GM19193 (cell line): Measurements from ENCODE around the gene STAB1.

ENCODE experiments used
- POLR2A ChIP-seq: IDR thresholded peaks from 4 replicates; pipeline ENCODE4 v1.6.1; 2011; ENCODE audit not compliant: insufficient read depth, insufficient read length; ENCODE audit errors: extremely low read depth

The STAB1 gene

DNA sequence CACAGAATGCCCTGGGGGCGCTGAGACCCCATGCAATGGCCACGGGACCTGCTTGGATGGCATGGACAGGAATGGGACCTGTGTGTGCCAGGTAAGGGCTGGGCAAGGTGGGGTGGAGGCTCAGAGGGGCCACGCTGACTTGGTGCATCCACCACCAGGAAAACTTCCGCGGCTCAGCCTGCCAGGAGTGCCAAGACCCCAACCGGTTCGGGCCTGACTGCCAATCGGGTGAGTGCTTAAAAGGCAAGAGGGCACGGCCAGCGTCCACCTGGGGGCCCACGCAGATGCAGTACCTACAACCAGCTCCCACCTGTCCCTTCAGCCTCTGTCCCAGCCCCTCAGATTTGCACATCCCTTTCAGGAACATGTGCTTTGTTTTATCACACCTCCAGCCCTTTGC lies 6.9 kb downstream of the STAB1 start:
- TF ChIP-seq POLR2A = no peak

DNA sequence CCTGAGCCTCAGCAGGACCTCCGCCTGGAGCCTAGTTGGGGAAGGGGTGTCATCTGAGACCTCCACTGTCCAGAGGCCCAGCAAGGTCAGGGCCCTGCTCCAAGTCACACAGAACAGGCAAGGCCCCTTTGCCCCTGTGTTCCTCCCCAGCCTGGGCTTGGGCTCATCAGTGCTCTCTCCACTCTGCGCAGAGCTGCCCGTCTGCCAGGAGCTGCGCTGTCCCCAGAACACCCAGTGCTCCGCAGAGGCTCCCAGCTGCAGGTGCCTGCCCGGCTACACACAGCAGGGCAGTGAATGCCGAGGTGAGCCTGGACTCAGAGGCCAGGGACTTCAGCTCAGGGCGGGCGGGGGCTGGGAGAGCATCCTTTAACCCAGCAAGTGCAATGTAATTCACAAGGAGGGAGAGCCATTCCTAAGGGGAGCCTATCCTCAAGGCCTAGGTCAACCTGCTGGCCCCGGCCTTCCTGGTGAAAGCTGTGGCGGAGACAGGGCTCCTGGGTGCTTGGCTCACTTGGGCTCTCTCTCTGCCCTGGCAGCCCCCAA lies 7.7 kb downstream of the STAB1 start:
- TF ChIP-seq POLR2A = no peak

DNA sequence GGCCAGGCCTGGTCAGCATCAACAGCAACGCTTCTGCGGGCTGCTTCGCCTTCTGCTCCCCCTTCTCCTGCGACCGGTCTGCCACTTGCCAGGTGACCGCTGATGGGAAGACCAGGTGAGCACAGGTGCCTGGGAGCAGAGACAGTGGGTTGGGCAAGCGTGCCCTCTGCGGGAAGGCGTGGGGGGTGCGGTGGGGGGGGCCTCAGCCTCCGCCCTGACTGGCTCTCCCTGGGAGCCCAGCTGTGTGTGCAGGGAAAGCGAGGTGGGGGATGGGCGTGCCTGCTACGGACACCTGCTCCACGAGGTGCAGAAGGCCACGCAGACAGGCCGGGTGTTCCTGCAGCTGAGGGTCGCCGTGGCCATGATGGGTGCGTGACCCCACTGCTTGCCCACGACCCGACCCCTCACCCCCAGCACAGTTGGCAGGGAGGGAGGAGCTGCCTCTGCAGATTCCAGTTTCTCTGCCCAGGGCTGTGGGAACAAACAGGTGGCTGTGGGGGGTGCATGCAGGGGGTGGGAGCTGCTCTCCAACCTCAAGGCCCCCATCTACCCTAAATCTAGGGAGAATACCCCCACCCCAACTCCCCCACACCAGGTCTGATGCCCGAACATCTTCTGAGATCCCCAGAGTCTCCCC lies 8.8 kb downstream of the STAB1 start:
- no peak for TF ChIP-seq POLR2A

DNA sequence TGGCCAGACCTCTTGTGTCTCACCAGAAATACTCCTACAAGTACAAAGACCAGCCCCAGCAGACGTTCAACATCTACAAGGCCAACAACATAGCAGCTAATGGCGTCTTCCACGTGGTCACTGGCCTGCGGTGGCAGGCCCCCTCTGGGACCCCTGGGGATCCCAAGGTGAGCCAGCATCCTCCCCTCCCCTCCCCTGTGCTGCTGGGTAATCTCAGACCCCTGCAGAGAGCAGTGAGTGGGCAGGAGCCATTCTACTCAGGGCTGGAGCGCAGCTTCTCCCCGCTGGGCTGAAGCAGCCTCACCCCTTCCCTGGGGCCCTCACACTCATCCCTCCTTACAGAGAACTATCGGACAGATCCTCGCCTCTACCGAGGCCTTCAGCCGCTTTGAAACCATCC lies 9.8 kb downstream of the STAB1 start:
- TF ChIP-seq POLR2A = no peak

DNA sequence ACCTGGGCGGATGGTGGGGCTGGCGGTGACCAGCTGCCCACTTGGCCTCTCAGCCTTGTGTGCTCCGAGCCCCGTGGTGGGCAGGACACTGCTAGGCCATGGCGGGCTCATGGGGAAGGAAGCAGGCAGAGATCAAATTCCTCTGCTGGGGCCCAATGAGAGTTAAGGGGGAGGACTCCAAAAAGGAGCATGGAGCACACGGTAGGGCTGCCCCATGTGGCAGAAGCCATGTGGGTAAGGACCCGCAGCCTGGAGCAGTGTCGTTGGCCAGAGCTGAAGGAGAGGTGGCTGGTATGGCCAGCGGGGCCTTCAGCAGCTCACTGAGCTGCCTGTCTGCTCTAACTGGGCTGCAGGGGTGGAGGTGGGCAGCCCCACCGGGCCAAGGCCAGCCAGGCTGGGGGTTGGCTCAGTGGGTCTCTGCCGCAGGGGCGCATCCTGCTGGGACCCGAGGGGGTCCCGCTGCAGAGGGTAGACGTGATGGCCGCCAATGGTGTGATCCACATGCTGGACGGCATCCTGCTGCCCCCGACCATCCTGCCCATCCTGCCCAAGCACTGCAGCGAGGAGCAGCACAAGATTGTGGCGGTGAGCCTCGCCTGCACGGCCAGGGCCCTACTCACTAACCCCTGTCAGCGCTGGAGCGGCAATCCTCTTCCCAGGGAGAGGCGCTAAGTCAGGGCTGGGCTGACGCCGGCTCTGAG lies 11.3 kb downstream of the STAB1 start:
- TF ChIP-seq POLR2A = no peak

DNA sequence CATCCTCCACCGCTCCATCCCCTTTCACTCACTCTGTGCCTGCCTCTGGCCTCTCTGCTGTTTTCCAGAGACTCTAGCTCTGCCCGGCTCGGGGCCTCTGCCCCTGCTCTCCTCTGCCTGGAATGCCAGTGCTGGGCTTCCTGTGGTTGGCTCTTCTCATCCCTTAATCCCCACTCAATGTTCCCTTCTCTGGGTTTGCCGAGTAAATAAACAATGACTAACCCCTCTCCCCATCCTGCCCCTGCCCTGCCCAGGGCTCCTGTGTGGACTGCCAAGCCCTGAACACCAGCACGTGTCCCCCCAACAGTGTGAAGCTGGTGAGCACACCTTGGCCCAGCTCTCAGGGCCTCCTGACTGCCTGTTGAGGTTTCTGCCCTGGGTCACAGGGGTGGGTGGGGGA lies 12.2 kb downstream of the STAB1 start:
- TF ChIP-seq POLR2A = no peak

DNA sequence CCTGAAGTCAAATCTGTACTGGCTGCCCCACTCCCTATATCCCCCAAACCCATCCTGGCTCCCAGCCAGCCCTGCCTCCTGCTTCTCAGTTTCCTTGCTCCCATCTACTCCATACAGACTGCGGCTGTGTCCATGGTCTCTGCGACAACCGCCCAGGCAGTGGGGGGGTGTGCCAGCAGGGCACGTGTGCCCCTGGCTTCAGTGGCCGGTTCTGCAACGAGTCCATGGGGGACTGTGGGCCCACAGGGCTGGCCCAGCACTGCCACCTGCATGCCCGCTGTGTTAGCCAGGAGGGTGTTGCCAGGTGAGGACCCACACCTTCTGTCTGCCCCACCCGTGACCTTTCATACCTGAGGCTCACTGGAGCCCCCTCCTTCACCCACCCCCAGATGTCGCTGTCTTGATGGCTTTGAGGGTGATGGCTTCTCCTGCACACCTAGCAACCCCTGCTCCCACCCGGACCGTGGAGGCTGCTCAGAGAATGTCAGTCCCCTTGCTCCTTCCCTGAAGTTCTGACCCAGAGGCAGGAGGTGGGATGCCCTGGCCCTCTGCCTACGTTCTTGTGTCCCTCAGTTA lies 14.7 kb downstream of the STAB1 start:
- no peak for TF ChIP-seq POLR2A

DNA sequence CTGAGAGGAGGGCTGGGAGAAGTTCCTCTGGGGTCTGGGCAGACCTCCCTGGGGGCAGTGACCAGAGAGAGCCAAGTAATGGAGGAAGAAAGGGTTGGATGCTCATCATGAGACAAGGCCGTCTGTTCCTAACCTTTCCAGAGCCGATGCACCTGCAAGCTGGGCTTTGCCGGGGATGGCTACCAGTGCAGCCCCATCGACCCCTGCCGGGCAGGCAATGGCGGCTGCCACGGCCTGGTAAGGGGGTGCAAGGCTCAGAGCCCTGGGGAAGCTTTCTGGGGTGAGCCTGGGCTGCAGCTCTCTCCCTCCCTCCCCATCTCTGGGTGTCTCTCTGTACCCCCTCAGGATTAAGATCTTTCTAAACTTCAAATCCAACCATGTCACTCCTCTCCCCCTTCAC lies 16.4 kb downstream of the STAB1 start:
- TF ChIP-seq POLR2A = no peak

DNA sequence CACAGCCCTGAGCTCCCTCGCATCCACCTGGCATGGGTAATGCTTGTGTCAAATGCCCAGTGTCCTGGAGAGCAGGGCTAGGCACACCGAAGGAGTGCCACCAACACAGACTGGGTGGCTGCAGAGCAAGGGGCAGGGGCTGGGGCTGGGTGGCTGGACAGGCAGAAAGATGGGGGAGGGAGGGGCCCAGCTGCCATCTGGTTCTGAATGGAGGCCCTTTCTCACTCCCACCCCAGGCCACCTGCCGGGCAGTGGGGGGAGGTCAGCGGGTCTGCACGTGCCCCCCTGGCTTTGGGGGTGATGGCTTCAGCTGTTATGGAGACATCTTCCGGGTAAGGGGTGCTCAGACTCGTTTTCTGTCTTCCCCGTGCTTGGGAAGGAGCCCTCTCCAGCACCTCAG lies 17.0 kb downstream of the STAB1 start:
- TF ChIP-seq POLR2A = no peak

DNA sequence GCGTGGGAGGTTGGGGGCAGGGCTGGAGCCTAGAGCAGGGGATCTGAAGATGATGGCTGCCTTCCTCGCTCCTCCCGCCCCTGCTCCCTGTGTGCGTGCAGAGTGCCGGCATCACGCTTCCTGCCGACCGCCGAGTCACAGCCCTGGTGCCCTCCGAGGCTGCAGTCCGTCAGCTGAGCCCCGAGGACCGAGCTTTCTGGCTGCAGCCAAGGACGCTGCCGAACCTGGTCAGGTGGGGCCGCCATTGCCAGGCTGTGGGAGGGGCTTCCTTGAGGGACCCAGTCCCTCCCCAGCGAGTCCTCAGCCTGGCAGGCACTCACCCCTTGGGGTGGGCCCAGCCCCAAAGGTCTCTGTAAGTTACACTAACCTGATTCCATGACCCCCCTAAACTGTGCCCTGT lies 17.6 kb downstream of the STAB1 start:
- no peak for TF ChIP-seq POLR2A

DNA sequence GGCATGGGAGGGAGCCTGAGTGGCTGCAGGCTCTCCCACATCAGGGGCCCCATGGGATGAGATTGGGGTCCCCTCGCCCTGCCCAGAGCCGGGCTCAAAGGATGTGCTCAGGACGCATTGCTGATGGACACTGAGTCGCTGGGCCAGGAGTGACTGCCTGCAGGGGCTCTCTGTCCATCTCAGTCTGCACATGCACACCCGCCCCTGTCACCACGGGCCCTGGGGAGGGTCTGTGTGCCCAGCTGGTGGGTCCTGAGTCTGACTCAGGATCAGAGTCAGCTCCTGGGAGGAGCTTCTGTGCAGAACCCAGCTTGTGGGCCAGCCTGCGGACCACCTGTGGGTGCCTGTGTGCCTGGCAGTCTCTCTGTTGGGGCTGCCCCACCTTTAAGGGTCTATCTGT lies 18.1 kb downstream of the STAB1 start:
- no peak for TF ChIP-seq POLR2A

DNA sequence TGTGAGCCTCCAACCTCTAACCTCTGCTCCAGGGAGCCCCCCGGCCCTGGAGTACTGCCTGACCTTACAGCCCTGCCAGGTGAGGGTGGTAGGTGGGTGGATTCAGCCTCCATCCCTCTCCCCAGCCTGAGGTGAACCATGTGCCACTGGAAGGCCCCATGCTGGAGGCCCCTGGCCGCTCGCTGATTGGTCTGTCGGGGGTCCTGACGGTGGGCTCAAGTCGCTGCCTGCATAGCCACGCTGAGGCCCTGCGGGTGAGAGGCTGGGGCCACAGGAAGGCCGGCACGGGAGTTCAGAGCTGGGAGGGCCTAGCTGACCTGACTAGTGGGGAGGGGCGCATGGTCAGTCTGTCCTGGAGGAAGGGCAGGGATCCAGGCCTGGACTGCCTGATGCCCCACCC lies 19.4 kb downstream of the STAB1 start:
- no peak for TF ChIP-seq POLR2A

DNA sequence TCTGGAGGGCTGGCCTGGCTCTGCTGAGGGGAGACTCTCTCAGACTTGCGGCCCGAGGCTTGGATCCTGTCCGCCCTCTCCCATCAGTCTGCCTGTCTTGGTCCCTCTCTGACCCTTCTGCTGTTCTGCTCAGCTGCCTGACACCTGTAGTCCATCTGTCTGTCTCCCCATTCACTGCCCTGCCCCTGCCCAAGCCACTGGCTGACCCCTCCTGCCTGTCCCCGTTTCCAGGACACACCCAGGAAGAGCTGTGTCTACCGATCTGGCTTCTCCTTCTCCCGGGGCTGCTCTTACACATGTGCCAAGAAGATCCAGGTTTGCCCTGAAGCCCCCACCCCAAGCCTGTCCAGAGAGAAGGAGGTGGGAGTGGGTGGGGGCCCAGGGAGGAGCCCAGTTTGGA lies 20.1 kb downstream of the STAB1 start:
- TF ChIP-seq POLR2A = no peak

DNA sequence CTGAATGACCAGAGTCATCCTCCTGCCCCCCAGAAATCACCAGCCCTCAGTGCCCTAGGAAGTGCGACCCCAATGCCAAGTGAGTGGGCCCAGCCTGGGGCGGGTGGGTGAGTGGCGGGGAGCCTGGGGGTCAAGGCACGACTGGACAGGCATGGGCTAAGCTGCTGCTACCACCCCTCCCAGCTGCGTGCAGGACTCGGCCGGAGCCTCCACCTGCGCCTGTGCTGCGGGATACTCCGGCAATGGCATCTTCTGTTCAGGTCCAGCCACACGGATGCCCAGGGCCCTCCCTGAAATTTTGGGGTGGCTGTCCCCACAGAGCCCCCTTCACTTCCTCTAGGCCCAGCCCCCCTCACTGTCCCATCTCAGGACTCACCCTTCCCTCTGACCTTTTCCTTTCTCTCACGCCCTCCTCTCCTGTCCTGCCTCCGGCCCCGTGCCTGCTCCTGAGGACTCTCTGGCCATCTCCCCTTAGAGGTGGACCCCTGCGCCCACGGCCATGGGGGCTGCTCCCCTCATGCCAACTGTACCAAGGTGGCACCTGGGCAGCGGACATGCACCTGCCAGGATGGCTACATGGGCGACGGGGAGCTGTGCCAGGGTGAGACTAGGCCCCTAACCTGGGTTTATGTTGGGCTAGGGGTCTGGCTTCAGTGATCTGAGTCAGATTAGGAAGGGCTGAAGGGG lies 21.5 kb downstream of the STAB1 start:
- TF ChIP-seq POLR2A = no peak
